Heart left ventricle (tissue), 13 donors: ENCODE data around the gene PIK3C2G.

Experiments used
- CTCF ChIP-seq, 12 donors: fragments of 200-600 bp; sonication (generic) in 4 of 12; IDR thresholded peaks; one replicate each; pipeline versions ENCODE4 v1.5.0 to v1.8.0; 2018 to 2022; ENCODE audit warnings: antibody characterized with exemption in 12 of 12, mild to moderate bottlenecking in 5 of 12
- POLR2A ChIP-seq, 2 donors: fragments of 450-650 bp; IDR thresholded peaks; one replicate each; pipeline ENCODE4 v1.6.1; 2017; ENCODE audit warnings: antibody characterized with exemption in 2 of 2, mild to moderate bottlenecking in 2 of 2, moderate library complexity in 2 of 2
- donor health status: ischemic (EF 13 %, LVEDD 7.1; RV severe dilation, severe dysfunction).
- donor health status: DM: no; HTN: yes; CAD: no.
- donor health status: DM: no; HTN: no; CAD: no.
- donor health status: ischemic (EF 25% LVEDD 6.9; RV normal size, moderate dysfunction).
- donor health status: ischemic (EF 25% LVEDD 5.7; RV mildly dilated, moderate dysfunction).
- donor health status: ischemic (EF 35%, LVEDD 5.7; RV mildly dilated, moderate dysfunction).
- donor health status: nonischemic (EF 11% LVEDD 7.7; RV severe dilation, severe dysfunction).
- donor health status: DM: yes; HTN: yes; CAD: no.
- donor health status: PGD.
- donor health status: ischemic (EF 29% LVEDD 5.4; RV normal size, mild dysfunction).
- donor health status: nonischemic (EF 23%, LVEDD 6.1; RV moderate dilation, normal function).

GRCh38 chr12:18254081-18254480 is 7.2 kb upstream of the PIK3C2G start:
- TF ChIP-seq CTCF (IDR thresholded peaks at IDR 0.05) (no peak), POLR2A (IDR thresholded peaks at IDR 0.05) (no peak)
